ENCODE results near the gene PARD3.

The PARD3 gene

GRCh38 chr10:34666008-34666704 lies 148.9 kb downstream of the PARD3 start:
- POLR2A ChIA-PET, result interaction anchor here (0.5 to 0.6 kb wide), 2 partner anchors 11 to 100 kb away, joined by 3 read pairs; no protein-coding TSS in a partner anchor
- no peak overlapping the region for H3K4me3 ChIP-seq (ENCODE audit: low read depth, low read length)
- DNase-seq (ENCODE audit: low read depth, low spot score), result peak; percentile 70
- CTCF ChIA-PET, result interaction anchor here (0.6 to 4.9 kb wide), 20 partner anchors 9 to 423 kb away, joined by 3 to 45 read pairs (median 4); no protein-coding TSS in a partner anchor
- peak; percentile 50 for TF ChIP-seq CTCF (IDR thresholded peaks at IDR 0.05; ENCODE audit: insufficient read depth, low read length, missing control alignments)

GRCh38 chr10:34664706-34665105 lies 150.4 kb downstream of the PARD3 start:
- TF ChIP-seq CTCF (IDR thresholded peaks at IDR 0.05; ENCODE audit: insufficient read depth, low read length, missing control alignments), result no peak
- POLR2A ChIA-PET, result interaction anchor here (0.5 kb wide), 1 partner anchor 240 kb away, joined by 3 read pairs; no protein-coding TSS in a partner anchor
- DNase-seq (ENCODE audit: low read depth, low spot score), result no peak
- CTCF ChIA-PET, result interaction anchor here (1.9 to 4.9 kb wide), 4 partner anchors 9 to 363 kb away, joined by 6 to 45 read pairs (median 26); no protein-coding TSS in a partner anchor
- no peak overlapping the region for H3K4me3 ChIP-seq (ENCODE audit: low read depth, low read length)

GRCh38 chr10:34661580-34661979 lies 153.5 kb downstream of the PARD3 start:
- no peak overlapping the region for H3K4me3 ChIP-seq (ENCODE audit: low read depth, low read length)
- ChIA-PET POLR2A (no interaction called here), CTCF (interaction anchor here (1.5 to 2.3 kb wide), 3 partner anchors 9 to 333 kb away, joined by 3 to 4 read pairs (median 4); no protein-coding TSS in a partner anchor)
- no peak for TF ChIP-seq CTCF (IDR thresholded peaks at IDR 0.05; ENCODE audit: insufficient read depth, low read length, missing control alignments)
- DNase-seq (ENCODE audit: low read depth, low spot score), result no peak

- no peak for DNase-seq (ENCODE audit: low read depth, low spot score)
- no peak for TF ChIP-seq CTCF (IDR thresholded peaks at IDR 0.05; ENCODE audit: insufficient read depth, low read length, missing control alignments)
- CTCF ChIA-PET, result interaction anchor here (1.2 kb wide), 1 partner anchor 382 kb away, joined by 3 read pairs; no protein-coding TSS in a partner anchor
- POLR2A ChIA-PET, result no interaction called here
- H3K4me3 ChIP-seq (ENCODE audit: low read depth, low read length), result no peak overlapping the region
Observed at GRCh38 chr10:34658934-34659333, 156.2 kb downstream of the PARD3 start.

GRCh38 chr10:34656661-34657060 lies 158.4 kb downstream of the PARD3 start:
- TF ChIP-seq CTCF (IDR thresholded peaks at IDR 0.05; ENCODE audit: insufficient read depth, low read length, missing control alignments), result no peak
- no peak overlapping the region for H3K4me3 ChIP-seq (ENCODE audit: low read depth, low read length)
- CTCF ChIA-PET, result interaction anchor here (0.8 to 3.7 kb wide), 15 partner anchors 9 to 580 kb away, joined by 3 to 42 read pairs (median 4); no protein-coding TSS in a partner anchor
- POLR2A ChIA-PET, result no interaction called here
- DNase-seq (ENCODE audit: low read depth, low spot score), result no peak

Data from AG04449 (cell line).